Loucy (cell line): ENCODE results near the gene PDE9A.

ENCODE experiments used
- H2AFZ ChIP-seq: fragments of 200-600 bp; sonication (generic); 2 replicates; pipeline ENCODE4 v1.6.0; 2016; ENCODE audit warnings: antibody characterized with exemption, mild to moderate bottlenecking, low read length, moderate library complexity
- H3F3A ChIP-seq: fragments of 200-600 bp; 2 replicates; pipeline ENCODE4 v1.6.0; 2016; ENCODE audit warnings: antibody characterized with exemption, low read depth, mild to moderate bottlenecking
- H3K27me3 ChIP-seq: fragments of 200-600 bp; sonication (generic); 2 replicates; pipeline ENCODE4 v1.6.1; 2014; ENCODE audit warnings: low read length, mild to moderate bottlenecking; ENCODE audit not compliant: insufficient read depth, poor library complexity, severe bottlenecking
- H3K36me3 ChIP-seq: fragments of 200-600 bp; sonication (generic); 2 replicates; pipeline ENCODE4 v1.6.1; 2016; ENCODE audit warnings: low read length; ENCODE audit not compliant: insufficient read depth
- H3K4me1 ChIP-seq: fragments of 200-600 bp; sonication (generic); 2 replicates; pipeline ENCODE4 v1.5.1; 2014; ENCODE audit warnings: low read length, mild to moderate bottlenecking; ENCODE audit not compliant: insufficient read depth, poor library complexity, severe bottlenecking
- H3K4me2 ChIP-seq: fragments of 200-600 bp; sonication (generic); 2 replicates; pipeline ENCODE4 v1.6.0; 2014; ENCODE audit warnings: antibody characterized with exemption, low read length, low read depth, mild to moderate bottlenecking; ENCODE audit not compliant: poor library complexity, severe bottlenecking
- H3K4me3 ChIP-seq: fragments of 200-600 bp; sonication (generic); 2 replicates; pipeline ENCODE4 v1.5.1; 2014; ENCODE audit warnings: low read length, mild to moderate bottlenecking, mixed read lengths; ENCODE audit not compliant: poor library complexity, severe bottlenecking
- H3K79me2 ChIP-seq: fragments of 200-600 bp; sonication (generic); 2 replicates; pipeline ENCODE4 v1.6.1; 2014; ENCODE audit warnings: low read length; ENCODE audit not compliant: insufficient read depth
- H3K9ac ChIP-seq: fragments of 200-600 bp; sonication (generic); 2 replicates; pipeline ENCODE4 v1.6.0; 2014; ENCODE audit warnings: mild to moderate bottlenecking, low read depth, low read length, moderate library complexity; ENCODE audit not compliant: poor library complexity, severe bottlenecking
- H3K9me2 ChIP-seq: fragments of 200-600 bp; sonication (generic); replicated peaks from 2 replicates; pipeline ENCODE4 v1.6.1; 2016; ENCODE audit warnings: low read depth, low read length, mixed read lengths
- H3K9me3 ChIP-seq: fragments of 200-600 bp; sonication (generic); 2 replicates; pipeline ENCODE4 v1.6.1; 2014; ENCODE audit warnings: mild to moderate bottlenecking, antibody characterized with exemption, low read length, low read depth; ENCODE audit not compliant: insufficient read depth
- H4K20me1 ChIP-seq: fragments of 200-600 bp; sonication (generic); 2 replicates; pipeline ENCODE4 v1.6.0; 2014; ENCODE audit warnings: antibody characterized with exemption, low read length, mild to moderate bottlenecking; ENCODE audit not compliant: insufficient read depth, poor library complexity, severe bottlenecking
- EZH2phosphoT487 ChIP-seq: fragments of 200-600 bp; IDR thresholded peaks from 2 replicates; pipeline ENCODE4 v1.6.1; 2018; ENCODE audit warnings: antibody characterized with exemption, mild to moderate bottlenecking, moderate library complexity, borderline replicate concordance
- TF ChIP-seq, protein P1 (sequence below): fragments of 200-600 bp; sonication (generic); conservative IDR thresholded peaks from 2 replicates; pipeline ENCODE4 v1.5.1; 2014; ENCODE audit warnings: mild to moderate bottlenecking, antibody characterized with exemption, low read length

PDE9A gene

DNA sequence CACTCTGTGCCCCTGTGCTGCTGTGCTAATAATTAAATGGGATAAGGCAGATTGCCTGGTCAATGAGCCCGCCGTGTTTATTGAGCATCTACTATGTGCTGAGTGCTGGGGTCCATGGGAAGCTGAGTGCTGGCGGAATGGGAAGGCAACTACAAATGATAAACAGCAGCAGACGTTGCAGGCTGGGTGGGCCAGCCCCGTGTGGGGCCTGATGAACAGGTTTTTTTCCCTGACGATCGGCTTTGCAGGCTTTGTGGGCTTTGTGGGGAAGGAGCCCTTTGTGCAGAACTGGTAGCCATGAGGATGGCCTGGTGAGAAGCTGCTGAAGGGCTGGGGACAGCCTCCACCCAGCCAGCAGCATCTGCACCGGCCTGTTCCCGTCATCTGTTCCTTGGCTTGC lies 3.5 kb downstream of the PDE9A start:
- no peak overlapping the region for H2AFZ ChIP-seq
- TF ChIP-seq EZH2phosphoT487: no peak
- TF ChIP-seq, protein P1, sequence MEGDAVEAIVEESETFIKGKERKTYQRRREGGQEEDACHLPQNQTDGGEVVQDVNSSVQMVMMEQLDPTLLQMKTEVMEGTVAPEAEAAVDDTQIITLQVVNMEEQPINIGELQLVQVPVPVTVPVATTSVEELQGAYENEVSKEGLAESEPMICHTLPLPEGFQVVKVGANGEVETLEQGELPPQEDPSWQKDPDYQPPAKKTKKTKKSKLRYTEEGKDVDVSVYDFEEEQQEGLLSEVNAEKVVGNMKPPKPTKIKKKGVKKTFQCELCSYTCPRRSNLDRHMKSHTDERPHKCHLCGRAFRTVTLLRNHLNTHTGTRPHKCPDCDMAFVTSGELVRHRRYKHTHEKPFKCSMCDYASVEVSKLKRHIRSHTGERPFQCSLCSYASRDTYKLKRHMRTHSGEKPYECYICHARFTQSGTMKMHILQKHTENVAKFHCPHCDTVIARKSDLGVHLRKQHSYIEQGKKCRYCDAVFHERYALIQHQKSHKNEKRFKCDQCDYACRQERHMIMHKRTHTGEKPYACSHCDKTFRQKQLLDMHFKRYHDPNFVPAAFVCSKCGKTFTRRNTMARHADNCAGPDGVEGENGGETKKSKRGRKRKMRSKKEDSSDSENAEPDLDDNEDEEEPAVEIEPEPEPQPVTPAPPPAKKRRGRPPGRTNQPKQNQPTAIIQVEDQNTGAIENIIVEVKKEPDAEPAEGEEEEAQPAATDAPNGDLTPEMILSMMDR: no peak
- no peaks in the 10 kb centered on the region for H3K27me3 ChIP-seq
- H3K36me3 ChIP-seq: no peaks in the 10 kb centered on the region
- H3K4me2 ChIP-seq: no peak overlapping the region
- no peak overlapping the region for H3K4me3 ChIP-seq
- no peaks in the 10 kb centered on the region for H3F3A ChIP-seq
- no peaks in the 10 kb centered on the region for H3K9me2 ChIP-seq
- H3K9me3 ChIP-seq: no peaks in the 10 kb centered on the region
- H3K79me2 ChIP-seq: peaks cover 30% of the 10 kb centered on the region; the same call in 1 of the 2 replicates
- no peak overlapping the region for H3K9ac ChIP-seq
- H4K20me1 ChIP-seq: peaks cover 30% of the 10 kb centered on the region
- H3K4me1 ChIP-seq: peaks cover 44% of the 10 kb centered on the region

DNA sequence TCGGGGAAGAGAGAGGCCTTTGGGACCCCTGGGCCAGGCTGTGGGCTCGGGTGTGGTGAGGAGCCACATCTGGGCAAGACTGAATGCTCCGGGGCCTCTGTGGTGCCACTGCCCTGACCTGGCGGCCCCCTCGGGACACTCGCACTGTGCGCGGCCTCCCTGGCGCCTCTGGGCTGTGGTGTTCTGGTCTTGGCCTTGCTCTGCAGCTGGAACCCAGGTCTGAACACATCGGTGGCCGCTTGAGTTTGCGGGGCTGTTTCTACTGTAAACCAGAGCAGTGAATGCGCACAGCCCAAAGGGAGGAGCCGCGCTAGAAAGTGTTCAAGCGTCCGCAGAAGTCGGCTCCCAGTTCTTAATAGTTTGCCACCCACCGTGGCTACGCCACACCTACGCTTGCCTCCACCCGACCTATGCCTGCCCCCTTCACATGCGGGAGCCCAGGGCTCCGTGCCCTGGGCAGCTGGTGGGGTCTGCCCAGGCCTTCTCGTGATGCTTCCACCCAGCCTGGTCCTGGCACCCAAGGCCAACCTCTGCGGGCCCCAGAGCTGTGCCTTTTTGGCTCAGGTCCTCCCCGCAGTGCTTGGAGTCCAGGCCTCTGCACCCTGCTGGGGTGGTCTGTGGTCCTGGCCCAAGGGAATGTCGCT lies 4.4 kb downstream of the PDE9A start:
- Histone ChIP-seq H3K79me2 (peaks cover 30% of the 10 kb centered on the region; the same call in 1 of the 2 replicates), H3K27me3 (no peaks in the 10 kb centered on the region), H3K9ac (no peak overlapping the region), H2AFZ (no peak overlapping the region), H3K4me1 (peaks cover 38% of the 10 kb centered on the region), H3F3A (no peaks in the 10 kb centered on the region), H3K36me3 (no peaks in the 10 kb centered on the region; the same call in 1 of the 2 replicates), H4K20me1 (peaks cover 30% of the 10 kb centered on the region), H3K4me3 (no peak overlapping the region), H3K9me3 (no peaks in the 10 kb centered on the region), H3K4me2 (peak overlapping the region; percentile 37), H3K9me2 (no peaks in the 10 kb centered on the region)
- no peak for TF ChIP-seq EZH2phosphoT487
- TF ChIP-seq, protein P1: no peak

DNA sequence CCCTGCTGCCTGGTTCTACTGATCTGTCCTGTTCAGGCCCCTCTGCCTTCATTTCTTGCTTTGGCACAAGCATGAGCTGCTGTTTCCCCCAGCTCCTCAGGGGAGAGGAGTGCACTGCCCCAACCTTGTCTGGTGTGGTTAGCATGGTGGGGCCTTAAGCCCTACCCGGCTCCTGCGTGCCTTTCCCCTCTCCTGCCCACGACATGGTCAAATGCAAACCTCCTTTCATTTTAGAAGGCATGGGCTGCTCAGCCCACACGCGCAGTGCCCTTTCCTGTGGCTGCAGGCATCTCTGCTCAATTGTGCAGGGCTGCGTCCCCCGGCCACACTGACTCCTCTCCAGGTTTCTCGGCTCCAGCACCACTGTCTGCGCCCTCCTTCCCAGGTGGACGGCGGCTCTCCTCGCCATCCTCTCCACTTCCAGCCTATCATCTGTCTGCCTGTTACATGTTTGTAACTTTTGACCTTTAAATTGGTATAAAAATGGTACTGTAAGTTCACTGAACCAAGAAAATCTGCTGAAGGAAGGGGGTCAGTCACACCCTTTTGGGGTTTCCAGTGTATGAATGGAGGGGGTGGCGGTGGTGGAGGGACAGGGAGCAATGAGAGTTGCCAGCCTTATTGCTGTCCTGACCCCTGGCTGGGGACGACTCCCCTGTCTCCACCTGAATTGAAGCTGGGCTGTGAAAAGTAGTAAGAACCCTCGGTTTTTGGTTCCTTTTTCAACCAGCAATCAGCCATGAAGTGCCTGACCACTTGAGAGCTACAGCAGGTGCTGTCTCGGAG lies 5.1 kb downstream of the PDE9A start:
- H3K9me2 ChIP-seq: no peaks in the 10 kb centered on the region
- no peaks in the 10 kb centered on the region for H3K9me3 ChIP-seq
- H3F3A ChIP-seq: no peaks in the 10 kb centered on the region
- TF ChIP-seq EZH2phosphoT487: no peak
- TF ChIP-seq, protein P1: no peak
- H3K27me3 ChIP-seq: no peaks in the 10 kb centered on the region
- H3K4me2 ChIP-seq: peak overlapping the region; percentile 37
- H3K36me3 ChIP-seq: no peaks in the 10 kb centered on the region; the same call in 1 of the 2 replicates
- no peak overlapping the region for H3K9ac ChIP-seq
- peaks cover 30% of the 10 kb centered on the region; the same call in 1 of the 2 replicates for H3K79me2 ChIP-seq
- no peak overlapping the region for H3K4me3 ChIP-seq
- H2AFZ ChIP-seq: no peak overlapping the region
- H4K20me1 ChIP-seq: peaks cover 30% of the 10 kb centered on the region
- H3K4me1 ChIP-seq: peaks cover 33% of the 10 kb centered on the region
